IMR-90 (cell line): Measurements from ENCODE around the gene DHX38. TPM values are rescaled to one million over a fixed set of nuclear protein-coding genes. Genes with fewer than 3 reads are reported as not detected.

Source experiments
- ATAC-seq: fragments of 200-7000 bp; cut with Tn5 transposase; 2 replicates; pipeline ENCODE4 v1.9.1; 2020; ENCODE audit warnings: low read depth, mild to moderate bottlenecking, moderate library complexity
- BruUV-seq: library from RNA; stranded (reverse); fragments of 400-500 nt; replicated peaks from 2 replicates; lab custom pipeline; 2021; lab: Mats Ljungman, UMichigan
- CTCF ChIA-PET: fragments of 300-600 bp; formaldehyde crosslinking; extraction: SDS; loops from one replicate; lab custom pipeline; 2021; ENCODE audit warnings: antibody characterized with exemption; lab: Yijun Ruan, JAX
- POLR2A ChIA-PET: fragments of 300-600 bp; sonication (Branson Sonifier 250); formaldehyde crosslinking; loops from one replicate; lab custom pipeline; 2022; ENCODE audit warnings: antibody characterized with exemption; ENCODE audit not compliant: unreplicated experiment; lab: Charles Lee
- DNase-seq: peaks from one replicate; pipeline ENCODE4 v3.0.0; 2013
- H2AFZ ChIP-seq: replicated peaks from 2 replicates; pipeline ENCODE3; 2013; ENCODE audit warnings: low read length, mild to moderate bottlenecking; ENCODE audit not compliant: poor library complexity
- H2AK5ac ChIP-seq: 2 replicates; pipeline ENCODE4 v1.6.1; 2013; ENCODE audit warnings: low read depth, low read length, inconsistent platforms
- H2AK9ac ChIP-seq: replicated peaks from 2 replicates; pipeline ENCODE3; 2013; ENCODE audit warnings: mild to moderate bottlenecking, low read depth, low read length, moderate library complexity; ENCODE audit not compliant: poor library complexity
- H2BK120ac ChIP-seq: 2 replicates; pipeline ENCODE4 v1.6.1; 2013; ENCODE audit warnings: low read depth, low read length, inconsistent platforms
- H2BK15ac ChIP-seq: 3 replicates; pipeline ENCODE4 v1.6.1; 2013; ENCODE audit warnings: low read depth, low read length, inconsistent platforms
- H2BK20ac ChIP-seq: 2 replicates; pipeline ENCODE4 v1.6.1; 2013; ENCODE audit warnings: low read depth, mild to moderate bottlenecking, inconsistent platforms, low read length, moderate library complexity
- H2BK5ac ChIP-seq: 2 replicates; pipeline ENCODE4 v1.6.1; 2013; ENCODE audit warnings: mild to moderate bottlenecking, low read depth, low read length, inconsistent platforms; ENCODE audit not compliant: poor library complexity, severe bottlenecking
- H3K14ac ChIP-seq: replicated peaks from 2 replicates; pipeline ENCODE4 v1.6.1; 2013; ENCODE audit warnings: low read depth, low read length, inconsistent platforms
- H3K18ac ChIP-seq: 2 replicates; pipeline ENCODE4 v1.6.1; 2013; ENCODE audit warnings: low read depth, low read length, control low read depth
- H3K23ac ChIP-seq: 2 replicates; pipeline ENCODE4 v1.6.1; 2013; ENCODE audit warnings: low read depth, low read length, inconsistent platforms
- H3K27ac ChIP-seq: 2 replicates; pipeline ENCODE4 v1.5.1; 2013; ENCODE audit warnings: mild to moderate bottlenecking, control low read depth, low read length; ENCODE audit not compliant: insufficient read depth
- H3K27me3 ChIP-seq: 2 replicates; pipeline ENCODE4 v1.6.1; 2013; ENCODE audit warnings: low read length; ENCODE audit not compliant: control insufficient read depth, insufficient read depth
- H3K36me3 ChIP-seq: 2 replicates; pipeline ENCODE4 v1.6.1; 2013; ENCODE audit warnings: low read length, mixed read lengths; ENCODE audit not compliant: control insufficient read depth, insufficient read depth
- H3K4ac ChIP-seq: 2 replicates; pipeline ENCODE4 v1.6.1; 2013; ENCODE audit warnings: low read depth, low read length, inconsistent platforms
- H3K4me1 ChIP-seq: 2 replicates; pipeline ENCODE4 v1.6.1; 2013; ENCODE audit warnings: low read length, mixed read lengths; ENCODE audit not compliant: control insufficient read depth, insufficient read depth
- H3K4me2 ChIP-seq: 2 replicates; pipeline ENCODE4 v1.6.1; 2013; ENCODE audit warnings: low read depth, mild to moderate bottlenecking, control low read depth, low read length, moderate library complexity
- H3K4me3 ChIP-seq: 2 replicates; pipeline ENCODE4 v1.5.1; 2013; ENCODE audit warnings: low read depth, mild to moderate bottlenecking, control low read depth, low read length, moderate library complexity; ENCODE audit not compliant: insufficient read depth
- H3K56ac ChIP-seq: 2 replicates; pipeline ENCODE4 v1.6.1; 2013; ENCODE audit warnings: low read length, inconsistent platforms; ENCODE audit not compliant: insufficient read depth; ENCODE audit errors: extremely low read depth
- H3K79me1 ChIP-seq, 2 experiments: 2 replicates each; pipeline ENCODE4 v1.6.1; 2013; ENCODE audit warnings: low read length in 2 of 2, inconsistent platforms in 1 of 2, low read depth in 1 of 2
- H3K9ac ChIP-seq: 2 replicates; pipeline ENCODE4 v1.6.1; 2013; ENCODE audit warnings: low read depth, low read length, control low read depth
- H3K9me1 ChIP-seq: 2 replicates; pipeline ENCODE4 v1.6.1; 2013; ENCODE audit warnings: low read length, inconsistent platforms; ENCODE audit not compliant: insufficient read depth
- H3K9me3 ChIP-seq: 2 replicates; pipeline ENCODE4 v1.6.1; 2013; ENCODE audit warnings: low read length; ENCODE audit not compliant: control insufficient read depth, insufficient read depth
- H4K20me1 ChIP-seq: 2 replicates; pipeline ENCODE4 v1.6.1; 2013; ENCODE audit warnings: low read length, inconsistent platforms; ENCODE audit not compliant: insufficient read depth
- H4K5ac ChIP-seq: 2 replicates; pipeline ENCODE4 v1.6.1; 2013; ENCODE audit warnings: mild to moderate bottlenecking, low read depth, low read length, control low read depth
- H4K8ac ChIP-seq, 2 experiments: 2 replicates each; pipeline ENCODE4 v1.6.1; 2013; ENCODE audit warnings: low read depth in 2 of 2, low read length in 2 of 2, control low read depth in 1 of 2, inconsistent platforms in 1 of 2
- H4K91ac ChIP-seq: 2 replicates; pipeline ENCODE4 v1.6.1; 2013; ENCODE audit warnings: low read depth, low read length, inconsistent platforms; ENCODE audit not compliant: insufficient read depth
- CEBPB ChIP-seq: IDR thresholded peaks from 2 replicates; pipeline ENCODE4 v1.6.1; 2012; ENCODE audit warnings: low read depth, low read length, improper control_type of control experiment
- FOS ChIP-seq: fragments of 150-350 bp; IDR thresholded peaks from 2 replicates; pipeline ENCODE4 v1.6.1; 2016; ENCODE audit warnings: low read depth, low read length
- MAFK ChIP-seq: IDR thresholded peaks from 2 replicates; pipeline ENCODE4 v1.6.1; 2012; ENCODE audit warnings: low read depth, low read length, improper control_type of control experiment
- MAZ ChIP-seq: IDR thresholded peaks from 2 replicates; pipeline ENCODE4 v1.6.1; 2012; ENCODE audit warnings: low read depth, mild to moderate bottlenecking, low read length, improper control_type of control experiment, moderate library complexity, borderline replicate concordance
- MXI1 ChIP-seq: IDR thresholded peaks from 2 replicates; pipeline ENCODE4 v1.6.1; 2012; ENCODE audit warnings: low read depth, mild to moderate bottlenecking, low read length, moderate library complexity, borderline replicate concordance
- RAD21 ChIP-seq: IDR thresholded peaks from 2 replicates; pipeline ENCODE4 v1.6.1; 2012; ENCODE audit warnings: low read length, improper control_type of control experiment
- RCOR1 ChIP-seq: IDR thresholded peaks from 2 replicates; pipeline ENCODE4 v1.6.1; 2012; ENCODE audit warnings: mild to moderate bottlenecking, low read length, improper control_type of control experiment; ENCODE audit not compliant: insufficient replicate concordance
- RFX5 ChIP-seq: IDR thresholded peaks from 2 replicates; pipeline ENCODE4 v1.8.0; 2012; ENCODE audit warnings: low read depth, mild to moderate bottlenecking, low read length, moderate library complexity
- WGBS, 2 experiments: methylation state at CpG; one replicate each; pipeline versions ENCODE4 v1.1.5 to v1.1.7; 2013; ENCODE audit warnings: missing lambda C conversion rate in 2 of 2; ENCODE audit not compliant: insufficient read length in 1 of 2; ENCODE audit errors: extremely low coverage in 2 of 2; 5-methylcytosine and 5-hydroxymethylcytosine counted together
- dilution Hi-C: fragments of 300-500 bp; cut with HindIII; formaldehyde crosslinking; loops from one replicate; pipeline ENCODE4 v1.14.3; 2018; ENCODE audit warnings: low sequenced_read_pairs; ENCODE audit not compliant: unreplicated experiment
- in situ Hi-C: fragments of 300-500 bp; cut with MboI; formaldehyde crosslinking; loops from 3 replicates; pipeline ENCODE4 v1.14.3; 2019; ENCODE audit warnings: low sequenced_read_pairs, inconsistent platforms, mixed read lengths
- intact Hi-C: fragments of 100-400 bp; cut with micrococcal nuclease; formaldehyde crosslinking; loops from 2 replicates; pipeline ENCODE4 v1.10.0; 2022
- polyA plus RNA-seq, 3 experiments: library from polyadenylated mRNA; depleted of rRNA; stranded (reverse); fragments of >200 nt; gene quantifications; 2 replicates each; pipeline ENCODE4 v1.2.3, GENCODE V29; 2012; ENCODE audit warnings: low replicate concordance in 1 of 3
- total RNA-seq: library from RNA; depleted of rRNA; stranded (reverse); fragments of >200 nt; gene quantifications from 2 replicates; pipeline ENCODE4 v1.2.3, GENCODE V29; 2012
- TF ChIP-seq, protein P1 (sequence below): fragments of 150-350 bp; IDR thresholded peaks from 2 replicates; pipeline ENCODE4 v1.6.1; 2017; ENCODE audit warnings: mild to moderate bottlenecking, antibody characterized with exemption, low read length, low read depth

The DHX38 gene
- total and polyA plus RNA-seq, 2 of the 4 experiments (the other 2 are of a cell fraction), result 45.4 to 49.6 TPM

GRCh38 chr16:72112906-72113615 lies 19.4 kb downstream of the DHX38 start:
- peaks cover 44% of the 10 kb centered on the region for H3K36me3 ChIP-seq
- no peak overlapping the region for H2BK120ac ChIP-seq
- H3K27ac ChIP-seq, result no peak overlapping the region
- H2BK5ac ChIP-seq, result no peak overlapping the region
- intact Hi-C loops (no loop called here), dilution Hi-C loops (no loop called here), in situ Hi-C loops (no loop called here)
- no peak overlapping the region for H3K56ac ChIP-seq
- TF ChIP-seq RAD21 (no peak), MAZ (no peak), CEBPB (no peak), MXI1 (no peak), MAFK (no peak), RFX5 (no peak), FOS (no peak), RCOR1 (no peak)
- TF ChIP-seq, protein P1, sequence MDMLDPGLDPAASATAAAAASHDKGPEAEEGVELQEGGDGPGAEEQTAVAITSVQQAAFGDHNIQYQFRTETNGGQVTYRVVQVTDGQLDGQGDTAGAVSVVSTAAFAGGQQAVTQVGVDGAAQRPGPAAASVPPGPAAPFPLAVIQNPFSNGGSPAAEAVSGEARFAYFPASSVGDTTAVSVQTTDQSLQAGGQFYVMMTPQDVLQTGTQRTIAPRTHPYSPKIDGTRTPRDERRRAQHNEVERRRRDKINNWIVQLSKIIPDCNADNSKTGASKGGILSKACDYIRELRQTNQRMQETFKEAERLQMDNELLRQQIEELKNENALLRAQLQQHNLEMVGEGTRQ, result no peak
- no peaks in the 10 kb centered on the region for H3K9me3 ChIP-seq
- H3K27me3 ChIP-seq, result no peaks in the 10 kb centered on the region
- H2AFZ ChIP-seq, result no peak overlapping the region
- H2AK5ac ChIP-seq, result no peak overlapping the region
- no peak overlapping the region for H3K18ac ChIP-seq
- H3K4me3 ChIP-seq, result no peak overlapping the region
- no peak overlapping the region for H4K8ac ChIP-seq
- H3K79me1 ChIP-seq, result no peaks in the 10 kb centered on the region
- DNase-seq (no peak), ATAC-seq (no peak)
- no peak overlapping the region for H4K91ac ChIP-seq
- no peak overlapping the region for H4K5ac ChIP-seq
- no peaks in the 10 kb centered on the region for H4K20me1 ChIP-seq
- no peak overlapping the region for H2BK20ac ChIP-seq
- H3K4me1 ChIP-seq, result no peaks in the 10 kb centered on the region
- CTCF ChIA-PET, result no interaction called here
- POLR2A ChIA-PET, result no interaction called here
- peak overlapping the region; percentile 16 for H2AK9ac ChIP-seq
- H3K4me2 ChIP-seq, result no peak overlapping the region
- WGBS, 2 experiments, result 80% methylated on average over 1 of the region's 7 CpGs; no CpG with 5 or more reads in 1 of the 2 experiments
- H2BK15ac ChIP-seq, result no peak overlapping the region
- no TSS peak for BruUV-seq
- no peak overlapping the region for H3K4ac ChIP-seq
- no peak overlapping the region for H3K9ac ChIP-seq
- no peaks in the 10 kb centered on the region; the same call in 1 of the 2 replicates for H3K9me1 ChIP-seq
- H3K14ac ChIP-seq, result no peak overlapping the region
- no peak overlapping the region for H3K23ac ChIP-seq
